GM18502 (cell line): ENCODE measurements around the gene UNC79.

ENCODE experiments used
- ATAC-seq: cut with Tn5 transposase; IDR thresholded peaks from one replicate; pipeline ENCODE4 v1.9.1; 2021; ENCODE audit warnings: mild to moderate bottlenecking; ENCODE audit not compliant: unreplicated experiment, poor library complexity

Gene UNC79

DNA sequence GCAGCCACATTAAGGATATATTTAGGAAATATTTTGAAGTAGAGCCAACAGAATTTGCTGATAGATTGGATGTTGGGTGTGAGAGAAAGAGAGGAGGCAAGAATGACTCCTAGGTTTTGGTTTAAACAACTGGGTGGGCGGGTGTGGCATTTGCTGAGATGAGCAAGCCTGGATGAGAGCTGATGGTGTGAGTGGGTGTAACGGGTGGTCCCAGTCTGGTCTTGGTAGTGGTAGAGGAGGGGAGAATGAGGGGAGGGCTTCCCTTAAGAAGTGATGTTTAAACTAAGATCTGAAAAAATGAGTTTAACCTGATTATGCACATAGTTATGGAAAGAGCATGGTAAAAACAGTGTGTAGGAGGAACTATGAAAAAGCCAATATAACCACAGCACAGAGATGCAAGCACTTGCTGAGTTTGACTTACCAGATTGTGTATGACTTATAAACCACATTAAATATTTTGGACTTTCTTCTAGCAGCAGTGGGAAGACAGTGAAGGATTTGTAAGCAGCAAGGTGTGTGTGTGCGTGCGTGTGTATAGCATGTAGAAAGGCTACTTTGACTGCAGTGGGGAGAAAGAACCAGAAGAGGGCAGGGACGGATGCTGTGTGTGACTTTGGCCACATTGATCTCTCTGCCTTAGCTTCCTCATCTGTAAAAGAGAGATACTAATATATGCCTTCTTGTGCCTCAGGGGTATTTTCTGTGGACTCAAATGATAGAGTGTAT, 217.9 kb downstream of the UNC79 start:
- ATAC-seq, result no peak

DNA sequence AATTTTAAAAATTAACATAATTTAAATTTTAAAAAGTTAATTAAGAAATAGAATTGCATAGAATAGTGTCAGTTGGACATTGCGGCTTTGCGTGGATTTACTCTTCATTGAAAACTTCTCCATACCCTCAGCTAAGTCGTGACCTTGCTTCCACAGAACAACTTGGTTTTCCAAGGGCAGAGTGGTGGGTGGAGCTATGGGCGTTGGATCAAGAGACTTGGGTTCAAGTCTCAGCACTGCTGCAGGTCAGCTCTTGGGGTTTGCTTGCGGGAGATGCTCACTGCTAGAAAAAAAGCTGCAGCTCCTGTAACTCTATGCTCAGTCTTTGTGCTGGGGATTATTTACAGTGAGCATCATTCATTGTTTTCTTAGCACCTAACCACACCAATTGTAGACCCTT, 223.9 kb downstream of the UNC79 start:
- ATAC-seq, result no peak

DNA sequence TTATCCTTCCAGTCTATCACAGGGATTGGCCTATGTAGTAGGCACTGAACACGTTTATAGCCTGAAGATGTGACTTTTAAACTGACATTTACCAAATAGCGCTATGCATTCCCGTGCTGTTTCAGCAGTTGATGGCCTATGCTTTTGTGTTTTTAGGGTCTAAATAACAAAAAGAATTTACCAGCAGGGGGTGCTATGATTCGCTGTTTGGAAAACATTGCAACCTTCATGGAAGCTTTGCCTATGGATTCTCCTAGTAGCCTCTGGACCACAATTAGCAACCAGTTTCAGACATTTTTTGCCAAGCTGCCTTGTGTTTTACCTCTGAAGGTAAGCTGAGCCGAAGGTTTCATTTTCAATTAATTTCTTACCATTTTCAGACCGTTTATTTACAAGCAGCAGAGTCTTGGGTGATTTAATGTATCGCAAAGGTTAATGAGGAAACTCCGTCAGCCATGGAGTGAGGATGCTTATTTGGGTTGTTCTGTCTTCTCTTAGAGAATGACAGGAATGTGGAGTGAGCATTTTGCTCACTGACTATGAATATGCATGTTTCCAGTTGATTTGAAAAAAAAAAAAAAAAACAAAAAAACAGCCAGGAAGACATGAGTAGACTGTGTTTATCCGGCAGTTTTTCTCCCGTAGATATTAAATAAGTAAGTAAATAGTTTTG, 224.5 kb downstream of the UNC79 start:
- no peak for ATAC-seq

DNA sequence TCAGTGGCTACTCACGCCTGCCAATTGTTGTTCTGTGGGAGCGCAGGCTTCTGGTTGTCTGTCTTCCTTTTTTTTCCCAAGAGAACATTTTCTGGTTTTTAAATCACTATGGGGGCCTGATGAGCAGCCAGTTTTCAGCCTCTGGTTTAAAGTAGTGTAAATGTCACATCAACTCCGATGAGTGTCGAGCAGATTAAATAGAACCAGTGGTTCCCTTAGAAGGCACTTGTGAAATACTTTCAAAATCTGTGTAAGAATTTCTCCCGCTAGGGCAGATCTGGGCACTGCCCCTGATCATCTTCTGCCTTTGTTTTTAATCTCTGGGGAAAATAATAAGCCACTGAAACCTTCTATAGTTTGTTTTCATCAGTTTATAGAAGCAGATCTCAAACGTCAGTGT, 227.1 kb downstream of the UNC79 start:
- ATAC-seq, result no peak

DNA sequence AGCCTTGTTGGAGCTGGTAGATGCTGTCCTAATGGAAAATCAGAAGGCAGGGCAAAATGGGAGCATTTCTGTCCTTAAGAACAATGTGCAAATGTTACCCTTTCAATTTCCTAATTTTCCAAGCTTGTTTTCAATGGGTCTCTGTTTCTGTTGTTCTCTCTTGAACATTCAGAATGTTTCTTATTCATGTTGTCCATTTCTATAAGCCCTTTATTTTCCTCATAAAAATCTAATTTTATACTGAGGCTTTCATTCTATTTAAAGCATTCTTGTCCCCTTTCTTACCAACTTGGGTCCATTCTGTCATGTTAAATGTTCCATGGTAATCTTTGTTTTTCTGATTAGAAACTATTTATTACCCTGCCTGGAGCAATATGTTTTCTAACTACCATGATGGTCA, 232.6 kb downstream of the UNC79 start:
- ATAC-seq, result no peak

DNA sequence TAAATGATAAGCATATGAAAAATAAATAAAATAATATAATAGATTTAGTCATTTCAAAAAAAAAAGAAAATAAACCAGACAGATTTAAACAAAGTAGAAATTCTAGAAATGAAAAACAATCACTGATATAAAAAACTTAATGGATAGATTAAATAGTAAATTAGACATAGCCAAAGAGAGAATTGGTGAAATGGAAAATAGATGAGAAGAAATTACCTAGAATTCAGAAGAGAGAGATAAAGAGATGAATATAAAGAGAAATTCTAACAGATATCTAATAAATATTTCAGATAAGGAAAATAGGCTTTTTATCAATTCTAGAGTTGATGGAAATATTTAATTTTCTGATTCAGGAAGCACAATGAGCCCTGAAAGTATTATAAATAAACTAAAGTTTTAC, 234.4 kb downstream of the UNC79 start:
- ATAC-seq, result no peak

DNA sequence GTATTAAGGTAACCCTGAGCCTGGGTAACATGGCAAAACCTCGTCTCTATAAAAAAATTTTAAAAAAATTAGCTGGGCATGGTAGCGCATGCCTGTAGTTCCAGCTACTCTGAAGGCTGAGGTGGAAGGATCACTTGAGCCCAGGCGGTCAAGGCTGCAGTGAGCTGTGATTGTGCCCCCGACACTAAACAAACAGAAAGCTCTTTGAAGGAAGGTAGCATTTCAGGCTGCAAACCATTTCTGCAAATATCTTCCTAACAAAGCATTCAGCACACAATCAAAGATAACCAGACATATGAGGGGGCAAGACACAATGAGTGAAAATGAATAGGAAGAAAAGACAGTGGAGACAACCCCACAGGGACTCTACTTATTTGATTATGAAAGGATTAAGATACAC, 238.9 kb downstream of the UNC79 start:
- no peak for ATAC-seq

DNA sequence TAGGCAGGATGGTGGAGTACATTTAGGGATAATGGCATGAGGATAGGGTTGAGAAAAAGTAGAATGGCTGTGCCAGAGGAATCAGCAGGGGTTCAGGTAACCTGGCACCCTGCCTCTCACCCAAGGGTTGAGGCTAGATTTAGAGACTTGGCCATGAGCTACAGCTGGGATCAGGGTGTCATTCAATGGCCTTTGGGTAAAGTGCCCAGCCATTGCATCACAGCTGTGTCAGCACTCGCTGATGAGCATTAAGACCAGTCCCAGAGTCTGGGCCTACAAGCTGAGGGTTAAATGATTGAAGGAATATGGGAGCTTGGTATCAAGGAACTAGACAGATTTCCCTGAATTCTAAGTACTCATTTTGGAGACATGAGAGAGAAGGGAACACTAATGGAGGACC, 243.6 kb downstream of the UNC79 start:
- no peak for ATAC-seq

DNA sequence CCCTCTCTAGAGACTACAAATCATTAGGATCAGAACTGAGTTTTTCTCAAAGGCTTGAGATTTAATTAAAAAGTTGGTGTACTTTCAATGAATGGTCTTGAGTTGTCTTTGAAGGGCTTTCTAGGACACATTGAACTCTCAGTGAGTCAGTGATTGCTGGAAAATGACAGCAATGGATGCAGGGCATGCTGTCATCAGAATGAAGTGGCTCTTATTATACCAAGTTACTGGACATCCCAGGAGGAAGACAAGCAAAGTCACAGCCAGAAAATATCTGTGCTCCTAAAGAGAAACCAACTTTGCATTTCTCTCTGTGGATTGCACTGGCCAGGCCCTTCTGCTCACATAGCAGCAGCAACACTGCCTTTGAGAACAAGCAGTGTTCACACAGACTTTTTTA, 244.9 kb downstream of the UNC79 start:
- no peak for ATAC-seq

DNA sequence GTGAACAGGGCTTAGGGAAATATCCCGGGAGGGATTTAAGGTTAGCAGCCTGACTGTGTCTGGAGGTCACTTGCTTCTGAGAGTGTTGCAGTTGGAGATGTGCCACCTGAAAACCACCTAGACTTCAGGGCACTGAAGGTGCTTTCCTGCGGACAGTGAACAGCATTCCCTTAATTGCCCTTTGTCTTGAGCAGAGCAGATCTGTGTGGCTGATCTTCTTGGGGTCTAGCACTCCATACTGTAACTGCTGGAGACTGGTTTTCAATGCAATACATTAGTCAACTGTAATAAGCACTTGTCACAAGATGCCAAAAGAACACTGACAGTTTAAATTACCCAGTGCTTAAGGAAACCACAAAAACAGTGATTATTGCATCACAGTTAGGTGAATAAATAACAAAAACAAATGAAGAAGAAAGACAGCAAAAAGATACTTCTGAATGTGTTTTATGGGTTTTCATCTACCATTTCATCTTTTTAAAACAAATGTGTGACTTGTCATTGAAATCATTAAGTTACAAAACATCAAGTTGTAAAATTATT, 245.7 kb downstream of the UNC79 start:
- ATAC-seq, result no peak

DNA sequence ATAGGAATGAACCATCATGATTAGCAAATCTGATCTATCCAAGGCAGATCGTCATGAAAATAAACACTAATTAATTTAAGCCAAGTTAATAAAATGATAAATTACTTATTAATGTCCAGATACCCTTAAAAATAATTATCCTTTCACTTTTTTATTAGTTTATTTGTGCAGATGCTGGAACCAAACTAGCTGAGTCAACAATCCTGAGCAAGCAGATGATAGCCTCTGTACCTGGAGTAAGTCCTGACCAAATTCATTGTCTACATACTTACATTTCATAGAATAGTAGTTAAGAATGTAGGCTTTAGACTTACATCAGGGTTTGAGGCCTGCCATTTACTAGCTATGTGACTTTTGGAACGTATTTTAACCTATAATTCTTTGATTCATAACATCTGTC, 251.7 kb downstream of the UNC79 start:
- ATAC-seq, result no peak

DNA sequence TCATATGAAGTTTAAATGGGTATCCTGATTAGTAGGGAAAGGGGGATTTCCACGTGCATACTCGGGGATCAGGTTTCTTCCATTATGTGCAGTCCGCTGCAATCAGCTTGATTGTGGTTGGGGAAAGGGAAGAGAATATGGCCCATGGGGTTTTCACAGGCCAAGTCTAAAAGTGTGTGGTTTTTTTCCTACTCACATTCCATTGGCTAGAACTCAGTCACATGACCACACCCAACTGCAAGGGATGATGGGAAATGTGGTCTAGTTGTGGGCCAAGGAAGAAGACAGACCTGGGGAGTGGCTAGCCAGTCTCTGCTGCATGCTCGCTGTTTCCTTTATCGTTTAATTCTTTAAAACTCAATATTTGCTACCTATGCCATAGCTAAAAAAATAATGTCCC, 252.5 kb downstream of the UNC79 start:
- no peak for ATAC-seq

DNA sequence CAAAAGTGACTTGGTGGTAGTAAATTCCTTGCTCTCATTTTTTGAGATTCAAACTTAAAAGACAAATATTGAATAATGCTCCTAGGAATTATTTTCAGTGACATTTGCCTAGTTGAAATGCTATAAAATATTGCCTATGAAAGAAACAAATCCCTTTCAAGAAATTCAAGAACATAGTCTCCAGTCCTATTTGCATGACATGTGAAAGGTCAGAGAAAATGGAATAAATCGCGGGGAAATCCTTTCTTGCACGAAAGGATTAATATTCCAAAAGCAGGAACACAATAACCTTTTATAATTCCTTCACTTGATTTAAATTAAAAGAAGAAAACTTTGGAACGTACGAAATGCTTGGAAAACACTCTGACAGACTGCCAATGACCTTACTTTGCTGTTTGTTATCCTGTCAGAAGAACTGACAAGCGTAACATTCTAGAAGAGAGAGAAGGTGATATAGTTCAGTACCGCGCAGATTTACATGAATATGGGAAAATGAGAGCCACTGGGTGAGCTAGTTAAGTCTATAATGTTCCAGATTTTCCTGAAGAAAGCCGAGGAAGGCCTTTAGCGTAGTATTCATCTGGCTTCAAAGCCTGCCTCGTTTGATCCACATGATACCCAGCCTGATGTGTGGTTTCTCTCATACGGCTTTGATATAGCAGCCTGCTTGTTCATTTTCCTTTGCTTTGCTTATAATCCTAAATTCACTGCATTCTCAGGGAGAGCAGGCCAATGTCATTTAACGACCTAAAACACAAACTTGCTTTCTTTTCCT, 254.6 kb downstream of the UNC79 start:
- ATAC-seq, result no peak

DNA sequence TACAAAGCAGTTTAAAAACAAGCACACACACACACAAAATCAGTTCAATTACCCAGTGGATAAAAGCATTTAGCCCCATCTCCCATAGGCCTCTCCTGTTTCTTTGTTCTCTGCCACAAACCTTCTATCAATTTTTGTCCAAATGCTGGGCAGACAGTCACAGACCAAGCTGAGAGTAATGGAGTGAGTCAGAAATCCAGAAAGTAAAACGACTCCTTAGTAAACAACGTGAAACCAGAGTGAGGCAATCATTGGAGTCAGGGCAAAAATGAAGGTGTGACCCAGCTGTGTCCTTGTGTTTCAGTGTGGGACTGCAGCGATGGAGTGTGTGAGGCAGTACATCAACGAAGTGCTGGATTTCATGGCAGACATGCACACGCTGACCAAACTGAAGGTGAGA, 255.5 kb downstream of the UNC79 start:
- ATAC-seq, result no peak

DNA sequence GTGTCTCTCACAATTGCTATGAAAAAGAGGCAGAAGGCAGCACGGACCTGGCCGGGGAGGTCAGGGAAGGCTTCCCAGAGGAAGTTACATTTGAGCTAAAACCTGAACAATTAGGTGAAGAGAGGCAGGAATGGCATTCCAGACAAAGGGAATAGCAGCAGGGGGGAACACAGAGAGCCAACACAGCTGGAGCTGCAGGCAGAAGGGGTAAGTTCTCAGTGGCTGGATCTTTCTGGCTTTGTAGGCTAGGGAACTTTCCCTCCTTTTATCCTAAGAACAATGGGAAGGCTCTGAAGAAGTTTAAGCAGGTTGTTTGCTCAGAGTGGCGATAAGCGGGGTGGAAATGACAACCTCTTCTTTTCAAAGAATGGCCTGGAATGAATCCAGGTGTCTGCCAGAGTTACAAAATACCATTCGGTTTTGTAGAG, 257.5 kb downstream of the UNC79 start:
- ATAC-seq, result no peak

DNA sequence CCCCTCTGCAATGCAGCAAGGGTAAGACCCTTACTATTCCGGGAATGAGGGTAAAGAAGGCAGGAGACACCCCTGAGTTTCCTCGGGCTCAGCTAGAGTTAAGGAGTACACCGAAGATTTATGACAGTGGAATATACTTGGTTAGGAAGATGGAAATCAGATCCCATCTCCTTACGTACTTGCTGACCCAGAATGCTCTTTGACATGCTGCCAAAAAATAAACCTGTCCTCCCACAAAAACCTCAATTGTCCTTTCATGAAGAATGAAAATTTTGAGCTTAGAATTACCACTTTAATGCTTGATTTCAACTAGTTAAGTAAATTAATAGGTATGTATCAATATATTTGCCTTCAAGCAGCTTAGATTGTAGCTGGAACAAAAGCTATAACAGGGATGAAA, 258.1 kb downstream of the UNC79 start:
- ATAC-seq, result no peak

DNA sequence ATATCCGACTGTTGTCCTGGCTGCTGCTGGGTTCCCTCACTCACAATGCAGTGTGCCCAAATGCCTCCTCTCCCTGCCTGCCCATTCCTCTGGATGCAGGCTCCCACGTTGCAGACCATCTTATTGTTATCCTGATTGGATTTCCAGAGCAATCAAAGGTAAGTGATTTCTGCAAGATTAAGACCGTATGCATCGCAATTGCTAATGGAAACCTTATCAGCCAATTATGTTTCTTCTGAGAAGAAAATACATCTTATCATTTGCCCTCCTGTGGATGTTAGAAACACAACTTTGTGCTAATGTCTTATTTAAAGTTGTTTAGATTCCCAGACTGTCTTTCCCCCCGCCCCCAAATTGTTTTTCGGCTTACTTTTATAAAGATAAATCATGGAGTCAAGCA, 259.4 kb downstream of the UNC79 start:
- ATAC-seq, result no peak

DNA sequence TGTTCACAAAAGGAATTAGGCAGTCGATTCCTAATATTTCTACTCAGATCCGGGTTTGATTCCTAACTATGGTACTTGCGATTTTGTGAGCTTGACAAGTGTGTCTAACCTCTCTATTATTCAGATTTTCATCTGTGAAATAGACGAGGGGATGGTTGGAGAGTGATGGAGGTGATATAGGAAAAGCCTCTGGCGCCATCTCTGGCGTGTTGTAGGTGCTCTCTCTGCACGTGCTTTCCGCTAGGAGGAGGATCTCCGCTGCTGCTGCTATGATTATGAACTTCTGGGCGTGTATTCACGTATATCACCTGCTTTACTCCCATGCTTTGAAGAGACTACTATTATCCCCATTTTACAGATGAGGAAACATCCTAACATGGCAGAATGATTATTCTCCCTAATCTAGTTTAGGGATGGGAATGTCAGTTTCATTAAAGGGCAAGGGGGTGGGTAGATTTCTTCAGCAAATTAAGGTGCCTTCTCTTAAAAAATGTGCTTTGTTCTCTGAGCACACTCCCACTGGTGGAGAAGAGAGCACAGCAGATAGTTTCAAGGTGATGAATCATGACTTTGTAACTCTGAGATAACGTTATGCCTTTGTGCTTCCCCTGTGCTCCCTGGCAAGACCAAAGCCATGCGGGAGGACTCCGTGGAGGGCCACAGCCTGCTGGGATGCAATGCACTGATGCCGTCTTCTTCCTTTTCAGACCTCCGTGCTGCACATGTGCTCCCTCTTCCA, 260.5 kb downstream of the UNC79 start:
- no peak for ATAC-seq

DNA sequence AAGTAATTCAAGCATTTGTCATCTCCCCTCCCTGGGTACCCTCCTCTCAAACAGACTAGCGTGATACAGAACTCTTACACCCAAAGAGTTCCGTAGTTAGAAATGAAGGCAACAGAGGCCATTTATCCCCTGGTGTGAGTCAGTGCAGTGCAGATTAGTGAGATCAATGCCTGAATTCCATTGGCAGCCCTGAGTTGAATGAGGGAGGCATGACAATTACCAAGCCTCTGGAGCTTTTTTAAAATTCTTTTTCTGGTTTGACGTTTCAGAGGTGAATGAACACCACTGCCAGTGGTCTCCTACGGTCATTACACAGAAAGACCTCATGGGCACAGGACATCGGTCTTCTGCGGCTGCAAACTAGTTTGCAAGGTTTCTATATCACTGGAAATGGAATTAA, 263.2 kb downstream of the UNC79 start:
- no peak for ATAC-seq

DNA sequence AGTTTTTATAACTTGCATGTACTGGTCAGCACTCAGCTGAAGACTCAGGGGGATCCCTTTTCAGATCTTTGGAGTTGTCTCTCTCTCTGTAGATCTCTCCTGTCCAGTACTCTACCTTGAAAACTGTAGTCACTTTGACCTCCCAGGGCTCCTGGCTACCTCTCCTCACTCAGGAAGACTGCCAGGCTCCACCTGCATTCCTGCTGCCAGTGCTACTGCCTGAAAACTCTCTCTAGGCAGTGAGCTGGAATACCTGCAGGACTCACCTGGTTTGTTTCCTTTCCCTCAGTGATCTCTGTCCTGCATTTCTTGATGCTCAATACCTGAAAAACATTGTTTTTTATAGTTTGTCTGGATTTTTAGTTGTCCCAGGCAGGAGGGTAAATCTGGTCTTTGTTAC, 270.2 kb downstream of the UNC79 start:
- ATAC-seq, result no peak

DNA sequence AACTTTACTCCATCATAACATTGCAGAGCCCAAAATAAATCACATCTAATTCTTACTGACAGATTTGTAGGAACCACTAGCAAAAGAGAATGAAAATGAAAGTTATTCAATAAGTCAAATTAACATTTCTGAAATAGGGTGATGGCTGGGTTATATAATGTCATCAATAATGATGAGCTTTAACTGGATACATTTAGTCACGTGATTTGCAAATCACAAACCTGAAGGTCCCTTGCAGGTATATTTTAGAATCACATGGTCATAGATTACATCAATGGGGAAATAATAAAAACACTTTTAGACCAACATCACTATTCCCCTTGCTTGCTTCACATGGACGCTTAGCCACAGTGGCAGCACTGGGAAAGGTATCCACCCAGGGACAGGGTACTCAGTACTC, 270.8 kb downstream of the UNC79 start:
- ATAC-seq, result no peak
